MM.1S (cell line): ENCODE measurements around the gene EFHC2.

ENCODE experiments used
- DNase-seq: peaks from one replicate; pipeline ENCODE4 v3.0.0-alpha.2; 2015
- H2AFZ ChIP-seq: fragments of 300-600 bp; sonication (generic); 2 replicates; pipeline ENCODE4 v1.6.0; 2016; ENCODE audit warnings: antibody characterized with exemption, low read length
- H3F3A ChIP-seq: fragments of 300-600 bp; sonication (generic); 2 replicates; pipeline ENCODE4 v1.6.1; 2016; ENCODE audit warnings: mild to moderate bottlenecking, antibody characterized with exemption, low read length, moderate library complexity, mixed read lengths; ENCODE audit not compliant: insufficient read depth
- H3K27ac ChIP-seq: fragments of 300-600 bp; sonication (generic); 2 replicates; pipeline ENCODE4 v1.5.1; 2016; ENCODE audit warnings: mild to moderate bottlenecking, low read length
- H3K27me3 ChIP-seq: fragments of 300-600 bp; sonication (generic); replicated peaks from 2 replicates; pipeline ENCODE4 v1.6.0; 2016; ENCODE audit warnings: low read length; ENCODE audit not compliant: insufficient read depth
- H3K36me3 ChIP-seq: fragments of 300-600 bp; sonication (generic); replicated peaks from 2 replicates; pipeline ENCODE4 v1.6.1; 2016; ENCODE audit warnings: mild to moderate bottlenecking, low read length, mixed read lengths; ENCODE audit not compliant: insufficient read depth
- H3K4me1 ChIP-seq: fragments of 300-600 bp; sonication (generic); 2 replicates; pipeline ENCODE4 v1.6.1; 2016; ENCODE audit warnings: low read length, mixed read lengths
- H3K4me2 ChIP-seq: fragments of 300-600 bp; sonication (generic); 2 replicates; pipeline ENCODE4 v1.6.0; 2016; ENCODE audit warnings: low read depth, low read length
- H3K4me3 ChIP-seq: fragments of 300-600 bp; sonication (generic); 2 replicates; pipeline ENCODE4 v1.5.1; 2016; ENCODE audit warnings: low read length, mixed read lengths
- H3K79me2 ChIP-seq: fragments of 300-600 bp; sonication (generic); 2 replicates; pipeline ENCODE4 v1.6.1; 2016; ENCODE audit warnings: mixed run types, low read length, mixed read lengths
- H3K9ac ChIP-seq: fragments of 300-600 bp; sonication (generic); 2 replicates; pipeline ENCODE4 v1.6.1; 2016; ENCODE audit warnings: low read length, mixed read lengths
- H3K9me2 ChIP-seq: fragments of 300-600 bp; sonication (generic); replicated peaks from 2 replicates; pipeline ENCODE4 v1.6.1; 2016; ENCODE audit warnings: mild to moderate bottlenecking, low read length, mixed read lengths; ENCODE audit not compliant: insufficient read depth
- H3K9me3 ChIP-seq: fragments of 300-600 bp; sonication (generic); replicated peaks from 2 replicates; pipeline ENCODE4 v1.6.1; 2016; ENCODE audit warnings: mild to moderate bottlenecking, low read length, mixed read lengths; ENCODE audit not compliant: insufficient read depth
- H4K20me1 ChIP-seq: fragments of 300-600 bp; sonication (generic); 2 replicates; pipeline ENCODE4 v1.6.1; 2016; ENCODE audit warnings: mild to moderate bottlenecking, low read length, moderate library complexity, mixed read lengths; ENCODE audit not compliant: insufficient read depth
- EZH2 ChIP-seq: fragments of 300-600 bp; sonication (generic); optimal IDR thresholded peaks from 2 replicates; pipeline ENCODE3; 2017; ENCODE audit warnings: low read depth, mild to moderate bottlenecking, antibody characterized with exemption, low read length, mixed read lengths
- EZH2phosphoT487 ChIP-seq: fragments of 300-600 bp; sonication (generic); IDR thresholded peaks from 2 replicates; pipeline ENCODE4 v1.6.1; 2018; ENCODE audit warnings: antibody characterized with exemption, low read length
- TF ChIP-seq, protein P1 (sequence below): fragments of 300-600 bp; sonication (generic); IDR thresholded peaks from 2 replicates; pipeline ENCODE4 v1.5.1; 2016; ENCODE audit warnings: antibody characterized with exemption, low read length, mixed read lengths

EFHC2 gene

DNA sequence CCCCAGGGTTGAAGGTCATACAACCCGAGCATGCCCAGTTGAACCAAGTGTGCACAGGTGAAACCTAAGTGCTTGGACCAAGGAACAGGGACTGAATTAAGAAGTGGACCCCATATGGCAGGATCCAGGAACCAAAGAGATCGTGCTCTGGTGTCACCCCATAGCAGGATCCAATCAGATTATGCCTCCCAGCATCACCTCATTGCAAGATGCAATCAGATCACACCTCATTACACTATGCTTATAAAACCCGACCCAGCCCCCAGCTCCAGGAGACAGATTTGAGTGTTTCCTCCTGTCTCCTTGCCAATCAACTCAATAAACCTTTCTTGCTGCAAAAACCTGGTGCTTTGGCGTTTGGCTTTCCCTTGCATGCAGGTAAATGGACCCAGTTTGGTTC is 37.6 kb downstream of the EFHC2 start:
- no peak overlapping the region for H3K4me2 ChIP-seq
- no peaks in the 10 kb centered on the region for H3F3A ChIP-seq
- H3K9ac ChIP-seq = no peak overlapping the region
- H3K9me2 ChIP-seq = no peaks in the 10 kb centered on the region
- no peaks in the 10 kb centered on the region for H4K20me1 ChIP-seq
- no peak overlapping the region for H2AFZ ChIP-seq
- no peaks in the 10 kb centered on the region for H3K9me3 ChIP-seq
- no peaks in the 10 kb centered on the region for H3K27me3 ChIP-seq
- H3K36me3 ChIP-seq = no peaks in the 10 kb centered on the region
- no peaks in the 10 kb centered on the region for H3K79me2 ChIP-seq
- DNase-seq = no peak
- H3K4me1 ChIP-seq = no peaks in the 10 kb centered on the region
- TF ChIP-seq EZH2phosphoT487 = no peak
- TF ChIP-seq, protein P1, sequence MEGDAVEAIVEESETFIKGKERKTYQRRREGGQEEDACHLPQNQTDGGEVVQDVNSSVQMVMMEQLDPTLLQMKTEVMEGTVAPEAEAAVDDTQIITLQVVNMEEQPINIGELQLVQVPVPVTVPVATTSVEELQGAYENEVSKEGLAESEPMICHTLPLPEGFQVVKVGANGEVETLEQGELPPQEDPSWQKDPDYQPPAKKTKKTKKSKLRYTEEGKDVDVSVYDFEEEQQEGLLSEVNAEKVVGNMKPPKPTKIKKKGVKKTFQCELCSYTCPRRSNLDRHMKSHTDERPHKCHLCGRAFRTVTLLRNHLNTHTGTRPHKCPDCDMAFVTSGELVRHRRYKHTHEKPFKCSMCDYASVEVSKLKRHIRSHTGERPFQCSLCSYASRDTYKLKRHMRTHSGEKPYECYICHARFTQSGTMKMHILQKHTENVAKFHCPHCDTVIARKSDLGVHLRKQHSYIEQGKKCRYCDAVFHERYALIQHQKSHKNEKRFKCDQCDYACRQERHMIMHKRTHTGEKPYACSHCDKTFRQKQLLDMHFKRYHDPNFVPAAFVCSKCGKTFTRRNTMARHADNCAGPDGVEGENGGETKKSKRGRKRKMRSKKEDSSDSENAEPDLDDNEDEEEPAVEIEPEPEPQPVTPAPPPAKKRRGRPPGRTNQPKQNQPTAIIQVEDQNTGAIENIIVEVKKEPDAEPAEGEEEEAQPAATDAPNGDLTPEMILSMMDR = no peak
- no peak for TF ChIP-seq EZH2
- H3K4me3 ChIP-seq = no peak overlapping the region
- H3K27ac ChIP-seq = no peak overlapping the region

DNA sequence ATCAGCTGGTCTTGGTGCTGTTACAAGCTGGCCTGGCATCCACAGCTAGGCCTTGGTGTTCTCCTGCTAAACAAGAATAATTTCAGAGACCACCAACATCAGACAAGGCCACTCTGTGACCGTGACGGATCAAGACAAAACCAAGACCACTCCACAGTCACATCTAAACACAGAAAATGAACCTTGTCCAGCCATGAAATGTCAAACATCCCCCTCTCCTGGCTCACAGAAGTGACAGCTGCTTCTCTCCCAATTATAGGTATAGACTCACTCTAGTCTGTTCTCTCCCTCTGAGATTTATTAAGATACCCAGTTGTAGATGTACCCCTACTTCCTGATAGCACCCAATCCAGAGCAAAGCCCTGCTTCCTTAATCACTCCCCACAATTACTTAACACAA is 40.4 kb downstream of the EFHC2 start:
- no peaks in the 10 kb centered on the region for H3K9me2 ChIP-seq
- no peak for DNase-seq

DNA sequence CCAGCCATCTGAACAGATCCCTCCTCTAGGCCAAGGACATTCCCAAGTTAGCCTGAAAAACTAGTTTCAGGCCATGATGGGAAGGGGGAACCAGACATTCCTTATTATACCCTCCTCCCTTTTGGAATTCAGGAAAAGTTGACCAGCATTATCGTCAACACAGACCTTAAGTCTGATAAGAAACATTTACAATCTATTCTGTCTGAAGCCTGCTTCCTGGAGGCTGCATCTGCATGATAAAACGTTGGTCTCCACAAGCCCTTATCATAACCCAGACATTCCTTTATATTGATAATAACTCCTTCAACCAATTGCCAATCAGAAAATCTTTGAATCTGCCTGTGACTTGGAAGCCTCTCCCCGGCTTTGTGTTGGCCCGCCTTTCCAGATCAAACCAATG is 44.3 kb downstream of the EFHC2 start:
- no peak overlapping the region for H3K9ac ChIP-seq
- DNase-seq = no peak
- H3K9me2 ChIP-seq = no peaks in the 10 kb centered on the region
- H3K27ac ChIP-seq = no peak overlapping the region
- no peaks in the 10 kb centered on the region for H3K4me1 ChIP-seq
- no peak overlapping the region for H3K4me2 ChIP-seq
- TF ChIP-seq EZH2phosphoT487 (no peak), EZH2 (no peak)
- TF ChIP-seq, protein P1 = no peak
- H3K36me3 ChIP-seq = no peaks in the 10 kb centered on the region
- no peak overlapping the region for H3K4me3 ChIP-seq
- no peaks in the 10 kb centered on the region for H3K79me2 ChIP-seq
- H3F3A ChIP-seq = no peaks in the 10 kb centered on the region
- no peak overlapping the region for H2AFZ ChIP-seq
- H3K9me3 ChIP-seq = no peaks in the 10 kb centered on the region
- no peaks in the 10 kb centered on the region for H3K27me3 ChIP-seq
- no peaks in the 10 kb centered on the region for H4K20me1 ChIP-seq

More for the DNA sequence above, 40.4 kb downstream of the EFHC2 start:
- no peak overlapping the region for H3K4me3 ChIP-seq
- no peaks in the 10 kb centered on the region for H3K4me1 ChIP-seq
- no peak overlapping the region for H3K9ac ChIP-seq
- no peak overlapping the region for H2AFZ ChIP-seq
- no peaks in the 10 kb centered on the region for H3K79me2 ChIP-seq
- H3K36me3 ChIP-seq = no peaks in the 10 kb centered on the region
- no peaks in the 10 kb centered on the region for H3F3A ChIP-seq
- TF ChIP-seq EZH2 (no peak), EZH2phosphoT487 (no peak)
- TF ChIP-seq, protein P1 = no peak
- H3K9me3 ChIP-seq = no peaks in the 10 kb centered on the region
- H3K27me3 ChIP-seq = no peaks in the 10 kb centered on the region
- no peak overlapping the region for H3K4me2 ChIP-seq
- no peaks in the 10 kb centered on the region for H4K20me1 ChIP-seq
- no peak overlapping the region for H3K27ac ChIP-seq
